Measurements from ENCODE around the gene TMEM9B. TPM values are rescaled to one million over a fixed set of nuclear protein-coding genes. Genes with fewer than 3 reads are reported as not detected.

Gene TMEM9B
- total and polyA plus RNA-seq, 5 experiments from 2014 or later: 31.6 to 103 (median 80.3) TPM

Other genes starting within 250 kb of the TMEM9B start
- 10 to 100 TPM; 17.1 to 17.6 TPM for gene AKIP1, start 53.3 kb downstream of the TMEM9B start, total RNA-seq
- gene AKIP1, start 53.3 kb downstream of the TMEM9B start, polyA plus RNA-seq: 10 to 100 TPM; 14.9 to 18.0 (median 15.7) TPM
- gene C11orf16, start 31.5 kb downstream of the TMEM9B start, total RNA-seq: not detected
- under 1 TPM in 1 of 3 donors, not detected in 2; 0.09 TPM for gene C11orf16, start 31.5 kb downstream of the TMEM9B start, polyA plus RNA-seq
- gene ASCL3, start 21.4 kb downstream of the TMEM9B start, total RNA-seq: not detected
- gene ASCL3, start 21.4 kb downstream of the TMEM9B start, polyA plus RNA-seq: not detected
- gene NRIP3, start 39.6 kb upstream of the TMEM9B start, total RNA-seq: under 1 TPM; 0.34 to 0.96 TPM
- under 1 TPM in 1 of 3 donors, not detected in 2; 0.53 TPM for gene NRIP3, start 39.6 kb upstream of the TMEM9B start, polyA plus RNA-seq
- gene SCUBE2, start 127.2 kb upstream of the TMEM9B start, total RNA-seq: under 1 TPM in 1 of 2 experiments, not detected in 1; 0.96 TPM
- not detected for gene SCUBE2, start 127.2 kb upstream of the TMEM9B start, polyA plus RNA-seq

Data from naive thymus-derived CD8-positive, alpha-beta T cell (primary cell).